OCI-LY1 (cell line): ENCODE results near the gene CTSK.

Source experiments
- CTCF ChIP-seq: fragments of 200-600 bp; sonication (generic), shearing (Covaris generic); IDR thresholded peaks from 2 replicates; pipeline ENCODE4 v1.5.1; 2017; ENCODE audit warnings: mild to moderate bottlenecking, antibody characterized with exemption, low read length, moderate library complexity, mixed read lengths
- EZH2 ChIP-seq: fragments of 200-600 bp; sonication (generic), shearing (Covaris generic); IDR thresholded peaks from 2 replicates; pipeline ENCODE4 v1.8.0; 2017; ENCODE audit warnings: borderline replicate concordance, mixed run types, mild to moderate bottlenecking, antibody characterized with exemption, low read length, moderate library complexity, mixed read lengths

GRCh38 chr1:150810958-150811659 lies 3.0 kb upstream of the CTSK start:
- TF ChIP-seq CTCF (no peak), EZH2 (no peak)
